Neuronal stem cell (in vitro differentiated cells): ENCODE measurements around the gene CD84.

Experiments
- DNase-seq: peaks from one replicate; pipeline ENCODE4 v3.0.0-alpha.2; 2013; ENCODE audit warnings: low spot score
- H2AFZ ChIP-seq: one replicate; pipeline ENCODE4 v1.6.1; 2013; ENCODE audit warnings: mild to moderate bottlenecking, low read length, inconsistent platforms
- H2AK5ac ChIP-seq: 2 replicates; pipeline ENCODE4 v1.6.1; 2013; ENCODE audit warnings: low read depth, mild to moderate bottlenecking, inconsistent platforms, low read length, moderate library complexity, mixed read lengths
- H2BK120ac ChIP-seq: 2 replicates; pipeline ENCODE4 v1.6.1; 2013; ENCODE audit warnings: low read depth, mild to moderate bottlenecking, inconsistent platforms, low read length, moderate library complexity, mixed read lengths
- H2BK12ac ChIP-seq: one replicate; pipeline ENCODE4 v1.6.1; 2013; ENCODE audit warnings: low read length, inconsistent platforms
- H2BK15ac ChIP-seq: 2 replicates; pipeline ENCODE4 v1.6.1; 2013; ENCODE audit warnings: mild to moderate bottlenecking, low read length, inconsistent platforms, mixed read lengths
- H2BK5ac ChIP-seq: one replicate; pipeline ENCODE4 v1.6.1; 2013; ENCODE audit warnings: inconsistent platforms, mild to moderate bottlenecking, low read length, moderate library complexity
- H3K14ac ChIP-seq: one replicate; pipeline ENCODE4 v1.6.1; 2013; ENCODE audit warnings: low read length, inconsistent platforms
- H3K18ac ChIP-seq: 2 replicates; pipeline ENCODE4 v1.6.1; 2013; ENCODE audit warnings: low read length, inconsistent platforms
- H3K23ac ChIP-seq: 2 replicates; pipeline ENCODE4 v1.6.1; 2013; ENCODE audit warnings: low read depth, mild to moderate bottlenecking, mixed read lengths, low read length, inconsistent platforms; ENCODE audit not compliant: poor library complexity
- H3K27ac ChIP-seq: replicated peaks from 3 replicates; pipeline ENCODE4 v1.5.1; 2013; ENCODE audit warnings: low read length, inconsistent platforms
- H3K27me3 ChIP-seq, 3 experiments: 2 replicates each; pipeline ENCODE4 v1.6.1; 2013; ENCODE audit warnings: low read length in 3 of 3, mild to moderate bottlenecking in 2 of 3, inconsistent platforms in 1 of 3, low read depth in 1 of 3, mixed read lengths in 1 of 3, moderate library complexity in 1 of 3; ENCODE audit not compliant: control insufficient read depth in 3 of 3, insufficient read depth in 3 of 3
- H3K36me3 ChIP-seq, 2 donors: replicated peaks in 1 of 2; 2 replicates each; pipeline ENCODE4 v1.6.1; 2013; ENCODE audit warnings: low read length in 2 of 2; ENCODE audit not compliant: control insufficient read depth in 2 of 2, insufficient read depth in 2 of 2
- H3K4ac ChIP-seq: 2 replicates; pipeline ENCODE4 v1.6.1; 2013; ENCODE audit warnings: inconsistent platforms, mild to moderate bottlenecking, low read length, moderate library complexity
- H3K4me1 ChIP-seq, 2 donors: 1 replicate in 1 of 2; 2 replicates in 1 of 2; pipeline ENCODE4 v1.6.1; 2013; ENCODE audit warnings: low read length in 2 of 2, low read depth in 1 of 2; ENCODE audit not compliant: control insufficient read depth in 2 of 2, insufficient read depth in 1 of 2
- H3K4me2 ChIP-seq: one replicate; pipeline ENCODE4 v1.6.1; 2013; ENCODE audit warnings: mild to moderate bottlenecking, low read length, inconsistent platforms; ENCODE audit not compliant: insufficient read depth, poor library complexity, severe bottlenecking
- H3K4me3 ChIP-seq, 2 donors: 2 replicates each; pipeline ENCODE4 v1.5.1; 2013; ENCODE audit warnings: low read length in 2 of 2, mild to moderate bottlenecking in 2 of 2, inconsistent platforms in 1 of 2, moderate library complexity in 1 of 2
- H3K79me1 ChIP-seq: one replicate; pipeline ENCODE4 v1.6.1; 2013; ENCODE audit warnings: low read depth, mild to moderate bottlenecking, inconsistent platforms, low read length, moderate library complexity
- H3K9ac ChIP-seq: one replicate; pipeline ENCODE4 v1.6.1; 2013; ENCODE audit warnings: mild to moderate bottlenecking, low read depth, low read length, inconsistent platforms; ENCODE audit not compliant: poor library complexity
- H3K9me3 ChIP-seq, 2 donors: replicated peaks in 1 of 2; 2 replicates each; pipeline versions ENCODE3 to v1.6.1; 2013; ENCODE audit warnings: low read length in 2 of 2, mild to moderate bottlenecking in 2 of 2, inconsistent platforms in 1 of 2, low read depth in 1 of 2, mixed read lengths in 1 of 2, moderate library complexity in 1 of 2; ENCODE audit not compliant: control insufficient read depth in 2 of 2, insufficient read depth in 1 of 2
- H4K8ac ChIP-seq: one replicate; pipeline ENCODE4 v1.6.1; 2013; ENCODE audit warnings: low read depth, mild to moderate bottlenecking, inconsistent platforms, low read length, moderate library complexity
- H4K91ac ChIP-seq: one replicate; pipeline ENCODE4 v1.6.1; 2013; ENCODE audit warnings: low read length, low read depth, mild to moderate bottlenecking, inconsistent platforms; ENCODE audit not compliant: poor library complexity
- WGBS, 2 donors: extraction: QIAGEN DNeasy Blood & Tissue Kit; methylation state at CpG; one replicate each; pipeline ENCODE4 v1.1.7; 2013; ENCODE audit warnings: missing lambda C conversion rate in 2 of 2, mixed read lengths in 1 of 2; ENCODE audit not compliant: insufficient read length in 2 of 2, insufficient replicate concordance in 1 of 2; ENCODE audit errors: extremely low coverage in 2 of 2; 5-methylcytosine and 5-hydroxymethylcytosine counted together

The CD84 gene

GRCh38 chr1:160623862-160624261 is 44.6 kb upstream of the CD84 start:
- H3K18ac ChIP-seq = no peak overlapping the region
- H3K4me1 ChIP-seq = no peaks in the 10 kb centered on the region
- H2AFZ ChIP-seq = no peak overlapping the region
- no peak overlapping the region for H2BK120ac ChIP-seq
- H2BK12ac ChIP-seq = no peak overlapping the region
- no peak for DNase-seq
- H3K9me3 ChIP-seq = no peaks in the 10 kb centered on the region
- no peak overlapping the region for H3K4me3 ChIP-seq
- H4K91ac ChIP-seq = no peak overlapping the region
- no peak overlapping the region for H2BK5ac ChIP-seq
- H3K4ac ChIP-seq = no peak overlapping the region
- no peak overlapping the region for H3K4me2 ChIP-seq
- H3K79me1 ChIP-seq = no peaks in the 10 kb centered on the region
- no peak overlapping the region for H3K27ac ChIP-seq
- H3K9ac ChIP-seq = no peak overlapping the region
- no peaks in the 10 kb centered on the region for H3K27me3 ChIP-seq
- H2BK15ac ChIP-seq = no peak overlapping the region
- H3K36me3 ChIP-seq = no peaks in the 10 kb centered on the region
- WGBS, 2 donors = no CpG with 5 or more reads among the region's 1 CpG
- H3K23ac ChIP-seq = no peak overlapping the region
- H4K8ac ChIP-seq = no peak overlapping the region
- no peak overlapping the region for H3K14ac ChIP-seq
- H2AK5ac ChIP-seq = no peak overlapping the region

GRCh38 chr1:160623227-160623633 is 43.9 kb upstream of the CD84 start:
- Histone ChIP-seq H3K36me3 (no peaks in the 10 kb centered on the region), H3K14ac (no peak overlapping the region), H2AFZ (no peak overlapping the region), H3K18ac (no peak overlapping the region), H2BK120ac (no peak overlapping the region), H3K79me1 (no peaks in the 10 kb centered on the region), H3K4me3 (no peak overlapping the region), H2AK5ac (no peak overlapping the region), H2BK12ac (no peak overlapping the region), H3K4me2 (no peak overlapping the region), H3K9me3 (no peaks in the 10 kb centered on the region), H4K8ac (no peak overlapping the region), H2BK5ac (no peak overlapping the region), H3K27me3 (no peaks in the 10 kb centered on the region), H2BK15ac (no peak overlapping the region), H3K9ac (no peak overlapping the region), H3K4ac (no peak overlapping the region), H3K27ac (no peak overlapping the region), H3K23ac (no peak overlapping the region), H3K4me1 (no peaks in the 10 kb centered on the region), H4K91ac (no peak overlapping the region)
- DNase-seq = no peak
- WGBS, 2 donors = no CpG with 5 or more reads among the region's 3 CpGs

GRCh38 chr1:160622501-160623226 is 43.4 kb upstream of the CD84 start:
- Histone ChIP-seq H4K8ac (no peak overlapping the region), H2BK120ac (no peak overlapping the region), H3K23ac (no peak overlapping the region), H2BK5ac (no peak overlapping the region), H3K4me1 (no peaks in the 10 kb centered on the region), H3K36me3 (no peaks in the 10 kb centered on the region), H3K4me3 (no peak overlapping the region), H3K4ac (no peak overlapping the region), H3K18ac (no peak overlapping the region), H2BK12ac (no peak overlapping the region), H3K9me3 (no peaks in the 10 kb centered on the region), H3K27me3 (no peaks in the 10 kb centered on the region), H2BK15ac (no peak overlapping the region), H2AK5ac (no peak overlapping the region), H3K27ac (no peak overlapping the region), H3K9ac (no peak overlapping the region), H3K79me1 (no peaks in the 10 kb centered on the region), H3K4me2 (no peak overlapping the region), H3K14ac (no peak overlapping the region), H4K91ac (no peak overlapping the region), H2AFZ (no peak overlapping the region)
- WGBS, 2 donors = no CpG with 5 or more reads among the region's 5 CpGs
- DNase-seq = no peak

- H3K4me2 ChIP-seq = no peak overlapping the region
- no peak overlapping the region for H4K91ac ChIP-seq
- H3K14ac ChIP-seq = no peak overlapping the region
- H2BK12ac ChIP-seq = no peak overlapping the region
- no peaks in the 10 kb centered on the region for H3K36me3 ChIP-seq
- H3K4ac ChIP-seq = no peak overlapping the region
- H2BK5ac ChIP-seq = no peak overlapping the region
- H3K27me3 ChIP-seq = no peaks in the 10 kb centered on the region
- no peak overlapping the region for H2AFZ ChIP-seq
- H3K27ac ChIP-seq = no peak overlapping the region
- no peak overlapping the region for H3K9ac ChIP-seq
- no peaks in the 10 kb centered on the region for H3K9me3 ChIP-seq
- H3K4me1 ChIP-seq = no peaks in the 10 kb centered on the region
- no peak overlapping the region for H3K23ac ChIP-seq
- H2BK15ac ChIP-seq = no peak overlapping the region
- WGBS, 2 donors = no CpG with 5 or more reads among the region's 8 CpGs
- no peak overlapping the region for H3K4me3 ChIP-seq
- H3K18ac ChIP-seq = no peak overlapping the region
- no peak overlapping the region for H2AK5ac ChIP-seq
- no peak for DNase-seq
- H4K8ac ChIP-seq = no peak overlapping the region
- H3K79me1 ChIP-seq = no peaks in the 10 kb centered on the region
- H2BK120ac ChIP-seq = no peak overlapping the region
Observed at GRCh38 chr1:160621633-160622413, 42.5 kb upstream of the CD84 start.
